Measurements from ENCODE around the gene PLXNA4.

DNA sequence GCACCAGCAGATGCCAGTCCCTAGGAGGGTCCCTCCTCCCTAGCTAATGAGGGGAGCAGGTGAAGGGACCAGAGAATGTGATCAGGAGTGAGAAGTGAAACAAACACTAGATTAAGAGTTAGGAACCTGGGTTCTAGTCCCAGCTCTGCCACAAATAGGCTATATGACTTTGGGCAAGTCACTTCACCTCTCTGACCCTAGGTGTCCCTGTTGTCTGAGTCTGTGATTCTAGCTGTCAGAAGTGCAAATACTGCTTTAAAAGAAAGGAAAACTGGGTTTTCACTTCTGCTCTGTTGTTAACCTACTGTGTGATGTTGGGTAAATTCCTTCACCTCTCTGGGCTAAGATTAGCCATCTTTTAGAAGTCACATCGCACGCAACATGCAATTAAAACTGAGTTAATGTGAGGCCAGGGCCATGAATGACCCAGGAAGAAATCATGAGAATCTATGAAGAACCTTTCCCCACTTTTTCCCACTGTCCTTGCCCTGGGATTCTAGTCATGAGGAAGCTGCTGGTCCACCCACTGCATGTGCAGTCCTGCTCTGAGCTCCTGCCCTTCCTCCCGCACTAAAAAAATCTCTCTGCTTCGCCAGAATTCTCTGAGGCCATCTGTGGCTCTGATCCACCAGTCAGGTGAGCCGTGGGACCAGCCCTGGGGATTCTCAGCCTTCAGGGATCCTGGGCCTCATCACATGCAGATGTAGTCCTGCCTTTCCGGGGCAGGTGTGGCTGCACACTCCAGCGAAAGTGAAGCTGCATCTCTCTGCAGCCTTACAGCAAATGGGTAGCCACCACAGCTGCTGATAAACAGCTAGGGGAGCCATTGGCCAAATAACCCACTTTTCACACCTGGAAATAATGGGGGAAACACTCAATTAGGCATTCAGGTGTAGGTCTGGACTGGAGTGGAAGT is 181.7 kb downstream of the PLXNA4 start:
- TF ChIP-seq POLR2AphosphoS5 (IDR thresholded peaks at IDR 0.05): no peak
- TF ChIP-seq, protein P1, sequence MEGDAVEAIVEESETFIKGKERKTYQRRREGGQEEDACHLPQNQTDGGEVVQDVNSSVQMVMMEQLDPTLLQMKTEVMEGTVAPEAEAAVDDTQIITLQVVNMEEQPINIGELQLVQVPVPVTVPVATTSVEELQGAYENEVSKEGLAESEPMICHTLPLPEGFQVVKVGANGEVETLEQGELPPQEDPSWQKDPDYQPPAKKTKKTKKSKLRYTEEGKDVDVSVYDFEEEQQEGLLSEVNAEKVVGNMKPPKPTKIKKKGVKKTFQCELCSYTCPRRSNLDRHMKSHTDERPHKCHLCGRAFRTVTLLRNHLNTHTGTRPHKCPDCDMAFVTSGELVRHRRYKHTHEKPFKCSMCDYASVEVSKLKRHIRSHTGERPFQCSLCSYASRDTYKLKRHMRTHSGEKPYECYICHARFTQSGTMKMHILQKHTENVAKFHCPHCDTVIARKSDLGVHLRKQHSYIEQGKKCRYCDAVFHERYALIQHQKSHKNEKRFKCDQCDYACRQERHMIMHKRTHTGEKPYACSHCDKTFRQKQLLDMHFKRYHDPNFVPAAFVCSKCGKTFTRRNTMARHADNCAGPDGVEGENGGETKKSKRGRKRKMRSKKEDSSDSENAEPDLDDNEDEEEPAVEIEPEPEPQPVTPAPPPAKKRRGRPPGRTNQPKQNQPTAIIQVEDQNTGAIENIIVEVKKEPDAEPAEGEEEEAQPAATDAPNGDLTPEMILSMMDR (IDR thresholded peaks at IDR 0.05): no peak

All from gastroesophageal sphincter (tissue), 3 donors.